ENCODE measurements around the gene DTD1.

DNA sequence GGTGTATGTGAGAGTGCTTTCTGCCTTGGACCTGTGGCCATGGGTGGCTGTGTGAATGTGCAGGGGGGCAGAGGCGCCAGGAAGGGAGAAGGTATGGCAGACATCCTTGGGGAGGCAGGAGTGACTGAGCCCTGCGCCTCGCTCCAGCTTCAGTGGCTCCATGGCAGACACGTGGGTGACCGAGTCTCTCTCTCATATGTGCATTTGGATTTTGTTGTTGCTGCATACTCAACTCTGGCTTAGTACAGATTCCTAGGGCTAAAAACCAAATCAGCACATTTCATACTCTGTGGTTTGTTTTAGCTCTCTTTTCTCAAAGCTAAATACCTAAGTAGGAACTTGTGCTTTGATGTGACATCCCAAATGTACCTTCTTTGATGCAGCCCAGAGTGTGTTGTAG lies 97.6 kb downstream of the DTD1 start:
- TF ChIP-seq POLR2A (IDR thresholded peaks at IDR 0.05) (no peak), CTCF (IDR thresholded peaks at IDR 0.05) (no peak)
